Measurements from ENCODE around the gene PSMG4. TPM values are rescaled to one million over a fixed set of nuclear protein-coding genes. Genes with fewer than 3 reads are reported as not detected.

Gene PSMG4
- total and polyA plus RNA-seq, 2 of the 8 experiments (the other 6 are each of a cell fraction or from before 2014, with no cell fraction given): 40.6 to 113 TPM

- TF ChIP-seq, protein P1, sequence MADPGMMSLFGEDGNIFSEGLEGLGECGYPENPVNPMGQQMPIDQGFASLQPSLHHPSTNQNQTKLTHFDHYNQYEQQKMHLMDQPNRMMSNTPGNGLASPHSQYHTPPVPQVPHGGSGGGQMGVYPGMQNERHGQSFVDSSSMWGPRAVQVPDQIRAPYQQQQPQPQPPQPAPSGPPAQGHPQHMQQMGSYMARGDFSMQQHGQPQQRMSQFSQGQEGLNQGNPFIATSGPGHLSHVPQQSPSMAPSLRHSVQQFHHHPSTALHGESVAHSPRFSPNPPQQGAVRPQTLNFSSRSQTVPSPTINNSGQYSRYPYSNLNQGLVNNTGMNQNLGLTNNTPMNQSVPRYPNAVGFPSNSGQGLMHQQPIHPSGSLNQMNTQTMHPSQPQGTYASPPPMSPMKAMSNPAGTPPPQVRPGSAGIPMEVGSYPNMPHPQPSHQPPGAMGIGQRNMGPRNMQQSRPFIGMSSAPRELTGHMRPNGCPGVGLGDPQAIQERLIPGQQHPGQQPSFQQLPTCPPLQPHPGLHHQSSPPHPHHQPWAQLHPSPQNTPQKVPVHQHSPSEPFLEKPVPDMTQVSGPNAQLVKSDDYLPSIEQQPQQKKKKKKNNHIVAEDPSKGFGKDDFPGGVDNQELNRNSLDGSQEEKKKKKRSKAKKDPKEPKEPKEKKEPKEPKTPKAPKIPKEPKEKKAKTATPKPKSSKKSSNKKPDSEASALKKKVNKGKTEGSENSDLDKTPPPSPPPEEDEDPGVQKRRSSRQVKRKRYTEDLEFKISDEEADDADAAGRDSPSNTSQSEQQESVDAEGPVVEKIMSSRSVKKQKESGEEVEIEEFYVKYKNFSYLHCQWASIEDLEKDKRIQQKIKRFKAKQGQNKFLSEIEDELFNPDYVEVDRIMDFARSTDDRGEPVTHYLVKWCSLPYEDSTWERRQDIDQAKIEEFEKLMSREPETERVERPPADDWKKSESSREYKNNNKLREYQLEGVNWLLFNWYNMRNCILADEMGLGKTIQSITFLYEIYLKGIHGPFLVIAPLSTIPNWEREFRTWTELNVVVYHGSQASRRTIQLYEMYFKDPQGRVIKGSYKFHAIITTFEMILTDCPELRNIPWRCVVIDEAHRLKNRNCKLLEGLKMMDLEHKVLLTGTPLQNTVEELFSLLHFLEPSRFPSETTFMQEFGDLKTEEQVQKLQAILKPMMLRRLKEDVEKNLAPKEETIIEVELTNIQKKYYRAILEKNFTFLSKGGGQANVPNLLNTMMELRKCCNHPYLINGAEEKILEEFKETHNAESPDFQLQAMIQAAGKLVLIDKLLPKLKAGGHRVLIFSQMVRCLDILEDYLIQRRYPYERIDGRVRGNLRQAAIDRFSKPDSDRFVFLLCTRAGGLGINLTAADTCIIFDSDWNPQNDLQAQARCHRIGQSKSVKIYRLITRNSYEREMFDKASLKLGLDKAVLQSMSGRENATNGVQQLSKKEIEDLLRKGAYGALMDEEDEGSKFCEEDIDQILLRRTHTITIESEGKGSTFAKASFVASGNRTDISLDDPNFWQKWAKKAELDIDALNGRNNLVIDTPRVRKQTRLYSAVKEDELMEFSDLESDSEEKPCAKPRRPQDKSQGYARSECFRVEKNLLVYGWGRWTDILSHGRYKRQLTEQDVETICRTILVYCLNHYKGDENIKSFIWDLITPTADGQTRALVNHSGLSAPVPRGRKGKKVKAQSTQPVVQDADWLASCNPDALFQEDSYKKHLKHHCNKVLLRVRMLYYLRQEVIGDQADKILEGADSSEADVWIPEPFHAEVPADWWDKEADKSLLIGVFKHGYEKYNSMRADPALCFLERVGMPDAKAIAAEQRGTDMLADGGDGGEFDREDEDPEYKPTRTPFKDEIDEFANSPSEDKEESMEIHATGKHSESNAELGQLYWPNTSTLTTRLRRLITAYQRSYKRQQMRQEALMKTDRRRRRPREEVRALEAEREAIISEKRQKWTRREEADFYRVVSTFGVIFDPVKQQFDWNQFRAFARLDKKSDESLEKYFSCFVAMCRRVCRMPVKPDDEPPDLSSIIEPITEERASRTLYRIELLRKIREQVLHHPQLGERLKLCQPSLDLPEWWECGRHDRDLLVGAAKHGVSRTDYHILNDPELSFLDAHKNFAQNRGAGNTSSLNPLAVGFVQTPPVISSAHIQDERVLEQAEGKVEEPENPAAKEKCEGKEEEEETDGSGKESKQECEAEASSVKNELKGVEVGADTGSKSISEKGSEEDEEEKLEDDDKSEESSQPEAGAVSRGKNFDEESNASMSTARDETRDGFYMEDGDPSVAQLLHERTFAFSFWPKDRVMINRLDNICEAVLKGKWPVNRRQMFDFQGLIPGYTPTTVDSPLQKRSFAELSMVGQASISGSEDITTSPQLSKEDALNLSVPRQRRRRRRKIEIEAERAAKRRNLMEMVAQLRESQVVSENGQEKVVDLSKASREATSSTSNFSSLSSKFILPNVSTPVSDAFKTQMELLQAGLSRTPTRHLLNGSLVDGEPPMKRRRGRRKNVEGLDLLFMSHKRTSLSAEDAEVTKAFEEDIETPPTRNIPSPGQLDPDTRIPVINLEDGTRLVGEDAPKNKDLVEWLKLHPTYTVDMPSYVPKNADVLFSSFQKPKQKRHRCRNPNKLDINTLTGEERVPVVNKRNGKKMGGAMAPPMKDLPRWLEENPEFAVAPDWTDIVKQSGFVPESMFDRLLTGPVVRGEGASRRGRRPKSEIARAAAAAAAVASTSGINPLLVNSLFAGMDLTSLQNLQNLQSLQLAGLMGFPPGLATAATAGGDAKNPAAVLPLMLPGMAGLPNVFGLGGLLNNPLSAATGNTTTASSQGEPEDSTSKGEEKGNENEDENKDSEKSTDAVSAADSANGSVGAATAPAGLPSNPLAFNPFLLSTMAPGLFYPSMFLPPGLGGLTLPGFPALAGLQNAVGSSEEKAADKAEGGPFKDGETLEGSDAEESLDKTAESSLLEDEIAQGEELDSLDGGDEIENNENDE (IDR thresholded peaks at IDR 0.05; ENCODE audit: insufficient replicate concordance, low read length): no peak
- TF ChIP-seq HDAC2 (IDR thresholded peaks at IDR 0.05; ENCODE audit: borderline replicate concordance in 1 of 2, low read depth in 2 of 2, low read length in 2 of 2) (no peak), JUN (IDR thresholded peaks at IDR 0.05; ENCODE audit: low read depth, low read length) (no peak), RNF2 (IDR thresholded peaks at IDR 0.05; ENCODE audit: borderline replicate concordance, low read depth, low read length, missing control alignments, poor library complexity, severe bottlenecking) (no peak), TAF1 (IDR thresholded peaks at IDR 0.05; ENCODE audit: low read depth, low read length) (no peak), SUZ12 (IDR thresholded peaks at IDR 0.05; ENCODE audit: low read length) (no peak), TCF12 (IDR thresholded peaks at IDR 0.05; ENCODE audit: low read depth, low read length) (no peak), KDM1A (IDR thresholded peaks at IDR 0.05; ENCODE audit: borderline replicate concordance, low read length) (no peak), HDAC6 (IDR thresholded peaks at IDR 0.05; ENCODE audit: low read depth, low read length) (no peak)
- TF ChIP-seq, protein P2, sequence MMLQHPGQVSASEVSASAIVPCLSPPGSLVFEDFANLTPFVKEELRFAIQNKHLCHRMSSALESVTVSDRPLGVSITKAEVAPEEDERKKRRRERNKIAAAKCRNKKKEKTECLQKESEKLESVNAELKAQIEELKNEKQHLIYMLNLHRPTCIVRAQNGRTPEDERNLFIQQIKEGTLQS (IDR thresholded peaks at IDR 0.05; ENCODE audit: insufficient read depth, low read depth, low read length): no peak
Measured at GRCh38 chr6:3253597-3253961, 5.2 kb upstream of the PSMG4 start (continued).

All from H1 (cell line).